Panc1 (cell line): ENCODE results near the gene GNL1. TPM values are rescaled to one million over a fixed set of nuclear protein-coding genes. Genes with fewer than 3 reads are reported as not detected.

Source experiments
- ATAC-seq: fragments of 200-7000 bp; cut with Tn5 transposase; 2 replicates; pipeline ENCODE4 v1.9.1; 2020; ENCODE audit warnings: mild to moderate bottlenecking, moderate library complexity
- BruUV-seq: library from RNA; stranded (reverse); fragments of 400-500 nt; replicated peaks from 2 replicates; lab custom pipeline; 2021; lab: Mats Ljungman, UMichigan
- CTCF ChIA-PET: fragments of 300-600 bp; sonication (Branson Sonifier 250); formaldehyde crosslinking; loops from one replicate; lab custom pipeline; 2022; ENCODE audit warnings: antibody characterized with exemption; lab: Charles Lee
- POLR2A ChIA-PET: fragments of 300-600 bp; sonication (Branson Sonifier 250); formaldehyde crosslinking; loops from one replicate; lab custom pipeline; 2022; ENCODE audit warnings: antibody characterized with exemption; lab: Charles Lee
- DNase-seq: peaks from one replicate; pipeline ENCODE4 v3.0.0-alpha.2; 2010; ENCODE audit warnings: low read depth, low spot score
- H3K27ac ChIP-seq: 2 replicates; pipeline ENCODE4 v1.5.1; 2011; ENCODE audit warnings: mild to moderate bottlenecking, low read length, inconsistent platforms
- H3K27me3 ChIP-seq: fragments of 200-500 bp; sonication (Bioruptor generic); 2 replicates; pipeline ENCODE4 v1.6.0; 2014; ENCODE audit warnings: low read length, inconsistent platforms; ENCODE audit not compliant: control insufficient read depth, insufficient read depth
- H3K36me3 ChIP-seq: fragments of 200-500 bp; sonication (Bioruptor generic); 2 replicates; pipeline ENCODE4 v1.5.1; 2014; ENCODE audit warnings: inconsistent platforms, mild to moderate bottlenecking, low read length, moderate library complexity; ENCODE audit not compliant: control insufficient read depth, insufficient read depth
- H3K4me1 ChIP-seq: 2 replicates; pipeline ENCODE4 v1.5.1; 2011; ENCODE audit warnings: inconsistent platforms, mild to moderate bottlenecking, low read length, moderate library complexity; ENCODE audit not compliant: control insufficient read depth, insufficient read depth
- H3K4me3 ChIP-seq, 2 experiments: 2 replicates each; pipeline ENCODE4 v1.5.1; 2011 to 2012; ENCODE audit warnings: low read depth in 2 of 2, low read length in 2 of 2, mild to moderate bottlenecking in 2 of 2, inconsistent platforms in 1 of 2, moderate library complexity in 1 of 2
- H3K9me3 ChIP-seq: fragments of 200-500 bp; sonication (Bioruptor generic); 2 replicates; pipeline ENCODE4 v1.5.1; 2014; ENCODE audit warnings: low read depth, mild to moderate bottlenecking, inconsistent platforms, low read length, moderate library complexity; ENCODE audit not compliant: control insufficient read depth, insufficient read depth
- POLR2AphosphoS5 ChIP-seq: IDR thresholded peaks from 2 replicates; pipeline ENCODE4 v1.6.1; 2012; ENCODE audit warnings: mild to moderate bottlenecking, low read depth, low read length, moderate library complexity
- SIN3A ChIP-seq: IDR thresholded peaks from 2 replicates; pipeline ENCODE4 v1.6.1; 2012; ENCODE audit warnings: low read depth, mild to moderate bottlenecking, low read length, moderate library complexity, borderline replicate concordance; ENCODE audit not compliant: insufficient read depth
- TCF7L2 ChIP-seq: IDR thresholded peaks from 2 replicates; pipeline ENCODE4 v1.6.1; 2011; ENCODE audit warnings: mild to moderate bottlenecking, low read depth, low read length, inconsistent platforms
- in situ Hi-C: cut with HindIII; loops from 2 replicates; pipeline ENCODE4 v1.10.0; 2016; ENCODE audit warnings: low sequenced_read_pairs, low pct_unique_long_range_greater_than_20kb
- intact Hi-C: fragments of 100-400 bp; cut with micrococcal nuclease; formaldehyde crosslinking; loops from one replicate; pipeline ENCODE4 v1.10.0; 2022; ENCODE audit not compliant: unreplicated experiment
- total RNA-seq: library from RNA; stranded (reverse); gene quantifications from one replicate; pipeline ENCODE4 v1.2.1, GENCODE V29; 2021; ENCODE audit not compliant: unreplicated experiment
- TF ChIP-seq, protein P1 (sequence below), 2 experiments: IDR thresholded peaks; 2 replicates each; pipeline ENCODE4 v1.6.1; 2011 to 2012; ENCODE audit warnings: low read depth in 2 of 2, control low read depth in 1 of 2, low read length in 1 of 2, mild to moderate bottlenecking in 1 of 2, moderate library complexity in 1 of 2; ENCODE audit not compliant: insufficient read depth in 1 of 2
- TF ChIP-seq, protein P2 (sequence below): fragments of 450-650 bp; IDR thresholded peaks from 2 replicates; pipeline ENCODE4 v1.5.1; 2017; ENCODE audit warnings: mild to moderate bottlenecking

The GNL1 gene
- total RNA-seq, 1 experiment from 2014 or later = 90.6 TPM

DNA sequence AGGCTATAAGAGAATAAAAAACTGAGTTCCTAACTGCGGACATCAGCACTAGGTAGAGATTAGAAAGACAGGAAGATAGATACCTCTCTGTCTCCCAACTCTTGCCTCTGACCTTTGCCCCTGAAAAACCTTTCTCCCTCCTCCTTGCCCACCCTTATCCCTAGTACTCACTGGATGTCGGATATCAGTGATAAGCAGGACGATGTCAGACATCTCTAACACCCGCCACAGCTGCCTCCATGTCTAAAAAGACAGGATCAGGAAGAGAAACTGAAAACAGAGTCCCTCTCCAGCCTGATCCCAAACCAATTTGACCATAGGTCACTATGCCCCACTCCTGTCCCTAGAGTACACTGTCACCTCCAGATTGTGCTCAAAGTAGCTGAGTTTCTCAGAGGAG is 1.9 kb downstream of the GNL1 start:
- ATAC-seq = no peak
- TF ChIP-seq POLR2AphosphoS5 (no peak), TCF7L2 (no peak), SIN3A (no peak)
- TF ChIP-seq, protein P1, sequence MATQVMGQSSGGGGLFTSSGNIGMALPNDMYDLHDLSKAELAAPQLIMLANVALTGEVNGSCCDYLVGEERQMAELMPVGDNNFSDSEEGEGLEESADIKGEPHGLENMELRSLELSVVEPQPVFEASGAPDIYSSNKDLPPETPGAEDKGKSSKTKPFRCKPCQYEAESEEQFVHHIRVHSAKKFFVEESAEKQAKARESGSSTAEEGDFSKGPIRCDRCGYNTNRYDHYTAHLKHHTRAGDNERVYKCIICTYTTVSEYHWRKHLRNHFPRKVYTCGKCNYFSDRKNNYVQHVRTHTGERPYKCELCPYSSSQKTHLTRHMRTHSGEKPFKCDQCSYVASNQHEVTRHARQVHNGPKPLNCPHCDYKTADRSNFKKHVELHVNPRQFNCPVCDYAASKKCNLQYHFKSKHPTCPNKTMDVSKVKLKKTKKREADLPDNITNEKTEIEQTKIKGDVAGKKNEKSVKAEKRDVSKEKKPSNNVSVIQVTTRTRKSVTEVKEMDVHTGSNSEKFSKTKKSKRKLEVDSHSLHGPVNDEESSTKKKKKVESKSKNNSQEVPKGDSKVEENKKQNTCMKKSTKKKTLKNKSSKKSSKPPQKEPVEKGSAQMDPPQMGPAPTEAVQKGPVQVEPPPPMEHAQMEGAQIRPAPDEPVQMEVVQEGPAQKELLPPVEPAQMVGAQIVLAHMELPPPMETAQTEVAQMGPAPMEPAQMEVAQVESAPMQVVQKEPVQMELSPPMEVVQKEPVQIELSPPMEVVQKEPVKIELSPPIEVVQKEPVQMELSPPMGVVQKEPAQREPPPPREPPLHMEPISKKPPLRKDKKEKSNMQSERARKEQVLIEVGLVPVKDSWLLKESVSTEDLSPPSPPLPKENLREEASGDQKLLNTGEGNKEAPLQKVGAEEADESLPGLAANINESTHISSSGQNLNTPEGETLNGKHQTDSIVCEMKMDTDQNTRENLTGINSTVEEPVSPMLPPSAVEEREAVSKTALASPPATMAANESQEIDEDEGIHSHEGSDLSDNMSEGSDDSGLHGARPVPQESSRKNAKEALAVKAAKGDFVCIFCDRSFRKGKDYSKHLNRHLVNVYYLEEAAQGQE (IDR thresholded peaks at IDR 0.05; ENCODE audit: insufficient read depth in 1 of 2, low read depth in 2 of 2, low read length in 1 of 2) = no peak
- TF ChIP-seq, protein P2, sequence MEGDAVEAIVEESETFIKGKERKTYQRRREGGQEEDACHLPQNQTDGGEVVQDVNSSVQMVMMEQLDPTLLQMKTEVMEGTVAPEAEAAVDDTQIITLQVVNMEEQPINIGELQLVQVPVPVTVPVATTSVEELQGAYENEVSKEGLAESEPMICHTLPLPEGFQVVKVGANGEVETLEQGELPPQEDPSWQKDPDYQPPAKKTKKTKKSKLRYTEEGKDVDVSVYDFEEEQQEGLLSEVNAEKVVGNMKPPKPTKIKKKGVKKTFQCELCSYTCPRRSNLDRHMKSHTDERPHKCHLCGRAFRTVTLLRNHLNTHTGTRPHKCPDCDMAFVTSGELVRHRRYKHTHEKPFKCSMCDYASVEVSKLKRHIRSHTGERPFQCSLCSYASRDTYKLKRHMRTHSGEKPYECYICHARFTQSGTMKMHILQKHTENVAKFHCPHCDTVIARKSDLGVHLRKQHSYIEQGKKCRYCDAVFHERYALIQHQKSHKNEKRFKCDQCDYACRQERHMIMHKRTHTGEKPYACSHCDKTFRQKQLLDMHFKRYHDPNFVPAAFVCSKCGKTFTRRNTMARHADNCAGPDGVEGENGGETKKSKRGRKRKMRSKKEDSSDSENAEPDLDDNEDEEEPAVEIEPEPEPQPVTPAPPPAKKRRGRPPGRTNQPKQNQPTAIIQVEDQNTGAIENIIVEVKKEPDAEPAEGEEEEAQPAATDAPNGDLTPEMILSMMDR = no peak
- no peaks in the 10 kb centered on the region for H3K9me3 ChIP-seq
- no peaks in the 10 kb centered on the region for H3K27me3 ChIP-seq
- no TSS peak for BruUV-seq
- DNase-seq = no peak
- intact Hi-C loops = no loop called here
- peaks cover 9% of the 10 kb centered on the region; the same call in 1 of the 2 replicates for H3K4me1 ChIP-seq
- peaks cover 8% of the 10 kb centered on the region for H3K36me3 ChIP-seq
- in situ Hi-C loops = no loop called here
- ChIA-PET POLR2A (no interaction called here), CTCF (interaction anchor here (1.0 to 1.1 kb wide), 3 partner anchors 9 to 22 kb away, joined by 4 read pairs; no protein-coding TSS in a partner anchor)
- H3K4me3 ChIP-seq = peak overlapping the region in 1 of 2 experiments; percentile 80; a peak in 2 of 4 replicates
- no peak overlapping the region; the same call in 1 of the 2 replicates for H3K27ac ChIP-seq

DNA sequence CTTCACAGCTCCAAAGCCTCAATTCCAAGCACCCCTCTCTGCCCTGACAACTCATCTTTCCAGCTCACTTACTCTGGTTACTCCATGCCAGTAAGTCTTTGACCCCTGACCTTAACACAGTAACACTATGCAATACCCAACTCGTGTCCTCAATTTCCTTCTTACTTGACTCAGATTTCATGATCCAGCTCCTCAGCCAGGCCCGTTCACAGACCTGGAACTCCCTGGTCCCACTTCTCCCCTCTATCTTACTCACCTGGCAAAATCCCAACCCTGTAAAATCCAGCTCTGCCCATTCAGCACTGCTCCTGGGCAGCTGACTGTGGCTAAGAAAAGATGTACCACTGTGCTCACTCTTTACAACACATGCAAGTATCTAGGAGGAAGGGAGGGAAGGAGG is 7.9 kb downstream of the GNL1 start:
- in situ Hi-C loops = no loop called here
- CTCF ChIA-PET = no interaction called here
- TF ChIP-seq SIN3A (no peak), POLR2AphosphoS5 (no peak), TCF7L2 (no peak)
- TF ChIP-seq, protein P1 (IDR thresholded peaks at IDR 0.05; ENCODE audit: insufficient read depth in 1 of 2, low read depth in 2 of 2, low read length in 1 of 2) = no peak
- TF ChIP-seq, protein P2 = no peak

More for the DNA sequence above, 7.9 kb downstream of the GNL1 start:
- Histone ChIP-seq H3K4me1 (no peaks in the 10 kb centered on the region), H3K36me3 (peaks cover 2% of the 10 kb centered on the region; the same call in 1 of the 2 replicates), H3K27ac (no peak overlapping the region), H3K9me3 (no peaks in the 10 kb centered on the region), H3K27me3 (no peaks in the 10 kb centered on the region), H3K4me3 (no peak overlapping the region)
- ATAC-seq (no peak), DNase-seq (no peak)
- POLR2A ChIA-PET = no interaction called here
- BruUV-seq = no TSS peak
- intact Hi-C loops = no loop called here
